Measurements from ENCODE around the gene CIAO3.

Gene CIAO3

DNA sequence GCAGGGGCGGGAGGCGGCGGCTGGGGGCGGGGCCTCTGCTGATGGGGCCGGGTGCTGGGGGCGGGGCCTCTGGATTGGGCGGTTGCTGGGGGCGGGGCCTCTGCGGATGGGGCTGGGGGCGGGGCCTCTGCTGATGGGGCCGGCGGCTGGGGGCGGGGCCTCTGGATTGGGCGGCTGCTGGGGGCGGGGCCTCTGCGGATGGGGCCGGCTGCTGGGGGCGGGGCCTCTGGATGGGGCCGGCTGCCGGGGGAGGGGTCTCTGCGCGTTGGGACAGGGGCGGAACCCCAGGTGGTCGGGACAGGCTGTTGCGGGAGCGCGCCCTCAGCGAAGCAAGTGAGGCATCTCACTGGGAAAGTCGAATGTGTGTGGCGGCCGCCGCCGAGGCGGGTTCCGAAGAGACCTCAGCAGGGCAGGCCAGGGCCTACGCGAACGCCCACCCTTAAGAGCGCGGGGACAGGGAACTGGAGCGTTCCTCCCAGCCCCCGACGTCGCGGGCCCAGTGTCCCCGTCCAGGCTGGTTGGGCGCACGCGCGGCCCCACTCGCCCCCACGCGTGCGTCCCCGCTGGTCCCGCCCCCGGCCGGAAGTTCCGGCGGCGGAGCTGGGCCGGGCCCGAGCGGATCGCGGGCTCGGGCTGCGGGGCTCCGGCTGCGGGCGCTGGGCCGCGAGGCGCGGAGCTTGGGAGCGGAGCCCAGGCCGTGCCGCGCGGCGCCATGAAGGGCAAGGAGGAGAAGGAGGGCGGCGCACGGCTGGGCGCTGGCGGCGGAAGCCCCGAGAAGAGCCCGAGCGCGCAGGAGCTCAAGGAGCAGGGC is 60.8 kb downstream of the CIAO3 start, which contains the start of gene STUB1:
Gene STUB1, plus strand, starts transcription at position 597 of the 811 bp plus-strand sequence. Its CDS starts 116 bp downstream, at position 713.
- DNase-seq (ENCODE audit: low read depth, low spot score), result peak; percentile 71

All from activated CD4-positive, CD25-positive, alpha-beta regulatory T cell treated with anti-CD3 and anti-CD28 coated beads, Interleukin-2, amount 50 U/mL, for 16 hours (primary cell).